Stimulated activated CD4-positive, alpha-beta T cell treated with anti-CD3 and anti-CD28 coated beads, Interleukin-15, amount 100 ng/mL, for 48 hours (primary cell): ENCODE measurements around the gene ABHD4.
A peak's percentile ranks its signal among the peaks of the same experiment; 100 is the strongest.
"Not testable (repeated sequence)": the region's sequence is repeated elsewhere in the genome, so short reads cannot be mapped to it uniquely, and the experiment has no call there.

ENCODE experiments used
- DNase-seq, 2 donors: peaks; one replicate each; pipeline ENCODE4 v3.0.0-alpha.2; 2020; ENCODE audit warnings: low read depth in 2 of 2

The ABHD4 gene

GRCh38 chr14:22627506-22628263, 29.6 kb downstream of the ABHD4 start:
- DNase-seq = no peak

- no peak for DNase-seq
Measured at GRCh38 chr14:22629361-22629760, 31.3 kb downstream of the ABHD4 start.

- no peak for DNase-seq
Measured at GRCh38 chr14:22630066-22630465, 32.0 kb downstream of the ABHD4 start.

GRCh38 chr14:22630486-22630885, 32.4 kb downstream of the ABHD4 start:
- no peak for DNase-seq

GRCh38 chr14:22634233-22634900, 36.3 kb downstream of the ABHD4 start:
- no peak for DNase-seq

- DNase-seq = not testable (repeated sequence)
Measured at GRCh38 chr14:22635980-22636379, 37.9 kb downstream of the ABHD4 start.

GRCh38 chr14:22640192-22640591, 42.1 kb downstream of the ABHD4 start:
- DNase-seq = no peak

- no peak for DNase-seq
Measured at GRCh38 chr14:22641846-22642245, 43.7 kb downstream of the ABHD4 start.

GRCh38 chr14:22644305-22644635, 46.2 kb downstream of the ABHD4 start, which contains the start of gene OR6J1:
Gene OR6J1 (minus strand): TSS chr14:22644352. CDS start chr14:22634811, 9,541 bp downstream.
- no peak for DNase-seq

GRCh38 chr14:22646570-22647254, 48.6 kb downstream of the ABHD4 start:
- DNase-seq = no peak

- DNase-seq = no peak
Measured at GRCh38 chr14:22648506-22648905, 50.4 kb downstream of the ABHD4 start.

- no peak for DNase-seq
Measured at GRCh38 chr14:22650046-22650739, 52.1 kb downstream of the ABHD4 start.

- no peak for DNase-seq
Measured at GRCh38 chr14:22650960-22651521, 52.9 kb downstream of the ABHD4 start.

GRCh38 chr14:22651586-22651985, 53.5 kb downstream of the ABHD4 start:
- DNase-seq = no peak

GRCh38 chr14:22653012-22653621, 55.0 kb downstream of the ABHD4 start:
- peak; percentile 24 to 32 for DNase-seq

- DNase-seq = no peak
Measured at GRCh38 chr14:22656226-22656625, 58.1 kb downstream of the ABHD4 start.

- DNase-seq = no peak
Measured at GRCh38 chr14:22656945-22657731, 59.0 kb downstream of the ABHD4 start.

- no peak for DNase-seq
Measured at GRCh38 chr14:22657861-22658260, 59.8 kb downstream of the ABHD4 start.

GRCh38 chr14:22658946-22659345, 60.8 kb downstream of the ABHD4 start:
- no peak for DNase-seq

- DNase-seq = no peak
Measured at GRCh38 chr14:22660654-22661053, 62.6 kb downstream of the ABHD4 start.
